Posterior cingulate gyrus (tissue), 11 donors: ENCODE results near the gene PINK1.
A peak's percentile ranks its signal among the peaks of the same experiment; 100 is the strongest.
"Not testable (repeated sequence)": the region's sequence is repeated elsewhere in the genome, so short reads cannot be mapped to it uniquely, and the experiment has no call there.

ENCODE experiments used
- DNase-seq, 10 donors: peaks; one replicate each; pipeline versions ENCODE4 v3.0.0 to v3.0.0-alpha.2; 2020 to 2021; ENCODE audit warnings: mixed read lengths in 3 of 10
- intact Hi-C: fragments of 100-400 bp; cut with DNase I; formaldehyde crosslinking; loops from one replicate; pipeline ENCODE4 v1.15.1; 2023

Gene PINK1

GRCh38 chr1:20633190-20634064, at the start of gene PINK1:
Gene PINK1, plus strand, starts transcription at chr1:20633458. Its CDS starts 91 bp downstream, at chr1:20633549.
- peak; percentile 73 to 98 (median 79) for DNase-seq
- intact Hi-C loops, result loop anchor here (5.0 kb wide), 1 partner anchor 111 kb away; no protein-coding TSS in a partner anchor

GRCh38 chr1:20584890-20585289, 48.4 kb upstream of the PINK1 start:
- intact Hi-C loops, result no loop called here
- peak in 1 of 10 donors; percentile 4 for DNase-seq

- intact Hi-C loops, result no loop called here
- DNase-seq, result peak in 1 of 10 donors; percentile 28
Observed at GRCh38 chr1:20586953-20587660, 46.2 kb upstream of the PINK1 start.

GRCh38 chr1:20587661-20588053, 45.6 kb upstream of the PINK1 start:
- no peak for DNase-seq
- intact Hi-C loops, result no loop called here

- intact Hi-C loops, result no loop called here
- peak in 1 of 10 donors; percentile 59 for DNase-seq
Observed at GRCh38 chr1:20588634-20589225, 44.5 kb upstream of the PINK1 start, which contains the start of gene CDA. Gene CDA, plus strand, starts transcription at chr1:20589097. Its CDS starts 33 bp downstream, at chr1:20589130.

- intact Hi-C loops, result no loop called here
- peak in 2 of 10 donors; percentile 68 to 77 for DNase-seq
Observed at GRCh38 chr1:20589331-20590278, 43.7 kb upstream of the PINK1 start.

- DNase-seq, result peak in 1 of 10 donors; percentile 22
- intact Hi-C loops, result no loop called here
Observed at GRCh38 chr1:20590306-20590777, 42.9 kb upstream of the PINK1 start.

GRCh38 chr1:20593756-20594155, 39.5 kb upstream of the PINK1 start:
- DNase-seq, result peak in 1 of 10 donors; percentile 48
- intact Hi-C loops, result no loop called here

- DNase-seq, result peak in 1 of 10 donors; percentile 59
- intact Hi-C loops, result no loop called here
Observed at GRCh38 chr1:20594746-20595145, 38.5 kb upstream of the PINK1 start.

- DNase-seq, result no peak
- intact Hi-C loops, result no loop called here
Observed at GRCh38 chr1:20596106-20596505, 37.2 kb upstream of the PINK1 start.

- intact Hi-C loops, result no loop called here
- no peak for DNase-seq
Observed at GRCh38 chr1:20597650-20598049, 35.6 kb upstream of the PINK1 start.

- intact Hi-C loops, result no loop called here
- DNase-seq, result peak in 1 of 10 donors; percentile 55
Observed at GRCh38 chr1:20600156-20600555, 33.1 kb upstream of the PINK1 start.

GRCh38 chr1:20601129-20601825, 32.0 kb upstream of the PINK1 start:
- DNase-seq, result peak in 1 of 10 donors; percentile 25
- intact Hi-C loops, result no loop called here

GRCh38 chr1:20602851-20603450, 30.3 kb upstream of the PINK1 start:
- intact Hi-C loops, result no loop called here
- DNase-seq, result no peak

- intact Hi-C loops, result no loop called here
- DNase-seq, result peak in 1 of 10 donors; percentile 5
Observed at GRCh38 chr1:20603504-20604464, 29.5 kb upstream of the PINK1 start.

- intact Hi-C loops, result no loop called here
- peak in 1 of 10 donors; percentile 44 for DNase-seq
Observed at GRCh38 chr1:20604678-20605077, 28.6 kb upstream of the PINK1 start.

- DNase-seq, intact Hi-C loops: not testable (repeated sequence)
Observed at GRCh38 chr1:20606801-20607570, 26.3 kb upstream of the PINK1 start.
